DMS114 treated with DMSO at 0.1 percent for 48 hours (cell line): ENCODE measurements around the gene MET.
"Not testable (repeated sequence)": the region's sequence is repeated elsewhere in the genome, so short reads cannot be mapped to it uniquely, and the experiment has no call there.

Experiments used
- DNase-seq: peaks from one replicate; lab custom pipeline; 2025; ENCODE audit not compliant: unreplicated experiment; lab: John Stamatoyannopoulos, UW

MET gene

DNA sequence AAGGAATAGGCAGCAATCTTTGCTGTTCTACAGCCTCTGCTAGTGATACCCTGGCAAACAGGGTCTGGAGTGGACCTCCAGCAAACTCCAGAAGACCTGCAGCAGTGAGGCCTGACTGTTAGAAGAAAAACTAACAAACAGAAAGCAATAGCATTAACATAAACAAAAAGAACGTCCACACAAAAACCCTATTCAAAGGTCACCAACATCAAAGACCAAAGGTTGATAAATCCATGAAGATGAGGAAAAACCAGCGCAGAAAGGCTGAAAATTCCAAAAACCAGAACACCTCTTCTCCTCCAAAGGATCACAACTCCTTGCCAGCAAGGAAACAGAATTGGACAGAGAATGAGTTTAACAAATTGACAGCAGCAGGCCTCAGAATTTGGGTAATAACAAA, 71.8 kb downstream of the MET start:
- not testable (repeated sequence) for DNase-seq

DNA sequence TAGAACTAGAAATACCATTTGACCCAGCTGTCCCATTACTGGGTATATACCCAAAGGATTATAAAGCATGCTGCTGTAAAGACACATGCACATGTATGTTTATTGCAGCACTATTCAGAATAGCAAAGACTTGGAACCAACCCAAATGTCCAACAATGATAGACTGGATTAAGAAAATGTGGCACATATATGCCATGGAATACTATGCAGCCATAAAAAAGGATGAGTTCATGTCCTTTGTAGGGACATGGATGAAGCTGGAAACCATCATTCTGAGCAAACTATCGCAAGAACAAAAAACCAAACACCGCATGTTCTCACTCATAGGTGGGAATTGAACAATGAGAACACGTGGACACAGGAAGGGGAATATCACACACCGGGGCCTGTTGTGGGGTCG, 74.4 kb downstream of the MET start:
- not testable (repeated sequence) for DNase-seq

DNA sequence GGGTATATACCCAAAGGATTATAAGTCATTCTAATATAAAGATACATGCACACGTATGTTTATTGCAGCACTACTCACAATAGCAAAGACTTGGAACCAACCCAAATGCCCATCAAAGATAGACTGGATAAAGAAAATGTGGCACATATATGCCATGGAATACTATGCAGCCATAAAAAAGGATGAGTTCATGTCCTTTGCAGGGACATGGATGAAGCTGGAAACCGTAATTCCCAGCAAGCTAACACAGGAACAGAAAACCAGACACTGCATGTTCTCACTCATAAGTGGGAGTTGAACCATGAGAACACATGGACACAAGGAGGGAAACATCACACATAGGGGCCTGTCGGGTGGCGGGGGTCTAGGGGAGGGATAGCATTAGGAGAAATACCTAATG, 79.1 kb downstream of the MET start:
- DNase-seq: not testable (repeated sequence)

DNA sequence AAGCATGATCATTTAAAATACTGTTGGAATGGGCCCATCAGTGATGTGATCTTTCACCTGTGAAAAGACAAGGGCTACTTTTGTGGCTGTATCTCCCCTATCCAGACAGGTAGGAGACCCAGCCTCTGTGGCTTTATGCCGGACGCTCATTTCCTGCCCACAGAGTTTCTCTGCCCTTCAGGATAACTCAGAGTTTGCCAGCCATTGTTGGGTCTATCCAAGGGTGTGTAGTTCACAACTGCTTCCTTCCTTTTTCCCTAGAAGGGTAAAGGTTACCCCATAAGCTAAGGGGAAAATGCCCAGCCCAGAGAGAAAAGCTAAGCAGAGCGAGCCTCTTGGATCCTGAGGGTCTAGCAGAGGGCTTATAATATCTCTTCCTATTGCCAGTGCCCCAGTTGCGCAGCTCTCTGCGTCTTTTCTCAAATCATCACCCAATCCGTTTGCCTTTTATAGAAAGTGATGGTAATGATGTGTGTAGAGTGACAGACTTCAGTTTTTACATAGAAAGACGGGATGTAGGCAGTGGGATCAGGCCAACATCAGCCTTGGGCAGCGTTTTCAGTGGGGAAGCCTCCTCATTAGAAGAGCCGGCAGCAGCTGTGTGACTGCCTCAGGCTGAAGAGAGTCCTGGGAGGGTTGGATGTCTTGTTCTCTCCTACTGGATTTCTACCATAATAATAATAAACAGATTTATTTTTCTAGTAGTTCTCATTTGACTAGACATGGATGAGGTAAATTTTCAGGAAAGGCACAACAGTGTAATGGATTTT, 80.5 kb downstream of the MET start:
- no peak for DNase-seq

DNA sequence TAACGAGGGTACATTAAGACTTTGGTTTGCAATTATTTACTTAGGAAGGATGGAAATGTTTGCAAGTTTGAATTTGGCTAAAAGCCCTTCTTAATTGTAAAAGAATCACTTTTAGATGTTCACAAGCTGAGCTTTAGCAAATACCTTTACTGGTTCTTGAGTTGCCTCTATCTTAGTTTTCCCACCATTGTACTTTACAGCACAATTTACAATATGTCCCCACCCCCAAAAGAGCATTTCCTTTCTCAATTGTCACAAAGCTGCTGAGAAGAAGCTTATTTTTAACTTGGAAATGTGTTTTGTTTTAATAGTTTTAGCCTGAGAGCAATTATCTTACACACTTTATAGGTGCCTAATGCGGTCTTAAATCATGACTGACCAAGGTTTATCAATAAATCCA, 81.1 kb downstream of the MET start:
- no peak for DNase-seq

DNA sequence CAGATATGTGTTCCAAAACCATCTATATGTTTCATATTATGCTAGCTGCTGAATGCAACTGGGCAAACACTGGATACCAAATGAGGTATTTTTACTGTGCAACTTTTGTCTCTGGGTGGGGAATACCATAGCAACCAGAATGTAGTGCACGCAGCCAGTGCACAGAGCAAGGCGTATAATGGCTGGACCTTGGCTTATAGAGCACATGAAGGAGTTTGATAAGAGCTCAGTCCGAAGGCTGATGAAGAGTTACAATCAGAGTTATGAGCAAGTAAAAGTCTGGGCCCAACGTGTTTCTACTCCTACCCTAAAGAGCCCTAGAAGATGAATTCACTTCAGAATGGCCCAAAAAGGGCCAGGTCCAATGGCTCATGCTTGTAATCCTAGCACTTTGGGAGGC, 82.2 kb downstream of the MET start:
- no peak for DNase-seq

DNA sequence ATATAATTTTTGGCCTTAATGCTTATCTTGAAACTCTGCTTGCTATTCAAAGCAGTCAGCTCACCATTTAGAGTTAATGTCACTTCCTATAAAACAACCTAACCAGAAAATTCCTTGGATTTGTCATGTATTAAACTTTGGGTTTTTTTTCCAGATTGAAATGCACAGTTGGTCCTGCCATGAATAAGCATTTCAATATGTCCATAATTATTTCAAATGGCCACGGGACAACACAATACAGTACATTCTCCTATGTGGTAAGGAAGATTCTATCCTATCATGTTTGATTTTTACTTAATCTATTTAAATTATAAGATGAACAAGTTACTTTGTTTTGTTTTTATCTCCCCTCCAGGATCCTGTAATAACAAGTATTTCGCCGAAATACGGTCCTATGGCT, 85.3 kb downstream of the MET start:
- no peak for DNase-seq

DNA sequence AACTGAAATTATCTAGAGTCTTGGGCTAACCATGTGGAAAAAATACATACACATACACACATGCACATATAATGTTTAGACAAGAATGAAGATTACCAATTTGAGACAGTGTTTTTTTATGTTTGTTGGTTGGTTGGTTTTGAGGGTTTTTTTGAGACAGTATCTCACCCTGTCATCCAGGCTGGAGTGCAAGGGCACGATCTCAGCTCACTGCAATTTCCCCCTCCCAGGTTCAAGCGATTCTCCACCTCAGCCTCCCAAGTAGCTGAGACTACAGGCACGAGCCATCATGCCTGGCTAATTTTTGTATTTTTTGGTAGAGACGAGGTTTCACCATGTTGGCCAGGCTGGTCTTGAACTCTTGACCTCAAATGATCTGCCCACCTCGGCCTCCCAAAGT, 87.6 kb downstream of the MET start:
- not testable (repeated sequence) for DNase-seq

DNA sequence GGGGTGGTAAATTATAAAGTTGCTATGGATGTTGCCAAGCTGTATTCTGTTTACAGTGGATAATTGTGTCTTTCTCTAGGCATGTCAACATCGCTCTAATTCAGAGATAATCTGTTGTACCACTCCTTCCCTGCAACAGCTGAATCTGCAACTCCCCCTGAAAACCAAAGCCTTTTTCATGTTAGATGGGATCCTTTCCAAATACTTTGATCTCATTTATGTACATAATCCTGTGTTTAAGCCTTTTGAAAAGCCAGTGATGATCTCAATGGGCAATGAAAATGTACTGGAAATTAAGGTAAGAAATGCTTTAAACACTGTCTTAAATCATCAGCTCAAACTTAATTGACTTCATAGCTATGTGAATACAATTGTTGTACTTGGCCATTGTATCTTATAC, 91.0 kb downstream of the MET start:
- DNase-seq: no peak

DNA sequence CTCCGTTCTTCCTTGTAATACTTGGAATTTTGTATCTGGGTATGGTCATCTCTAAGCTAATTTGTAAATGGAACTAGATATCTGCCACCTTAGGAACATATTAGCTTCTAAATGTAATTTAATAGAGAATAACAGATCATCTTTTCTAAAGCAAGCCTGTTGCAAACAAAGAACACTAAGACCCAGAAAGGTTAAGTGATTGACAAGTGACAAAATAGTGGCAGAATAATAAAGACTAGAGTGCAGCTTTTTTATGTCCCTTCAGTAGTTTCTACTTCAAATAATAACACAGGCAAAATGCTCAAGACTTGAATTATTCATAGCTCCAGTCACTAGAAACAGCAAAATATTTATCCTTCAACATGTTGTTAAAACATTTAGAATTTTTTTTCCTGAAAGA, 91.7 kb downstream of the MET start:
- no peak for DNase-seq

DNA sequence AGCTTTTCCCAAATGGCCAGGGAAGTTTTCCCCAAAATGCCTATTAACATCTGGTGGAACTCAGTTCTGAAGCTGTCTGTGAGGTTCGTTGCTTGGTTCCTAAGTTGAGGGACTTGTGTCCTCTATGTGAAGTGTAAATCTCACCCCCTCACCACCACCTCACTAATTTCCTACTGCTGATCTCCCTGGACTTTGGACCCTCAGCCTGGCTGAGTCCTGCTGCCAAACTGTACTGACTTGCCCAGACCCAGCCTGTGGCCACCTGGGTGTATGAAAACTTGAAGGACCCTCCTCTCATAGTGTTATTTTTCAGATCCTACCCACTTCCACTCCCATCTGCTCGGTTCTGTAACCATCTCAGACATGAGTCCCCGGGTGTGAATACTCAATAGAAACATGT, 94.9 kb downstream of the MET start:
- no peak for DNase-seq

DNA sequence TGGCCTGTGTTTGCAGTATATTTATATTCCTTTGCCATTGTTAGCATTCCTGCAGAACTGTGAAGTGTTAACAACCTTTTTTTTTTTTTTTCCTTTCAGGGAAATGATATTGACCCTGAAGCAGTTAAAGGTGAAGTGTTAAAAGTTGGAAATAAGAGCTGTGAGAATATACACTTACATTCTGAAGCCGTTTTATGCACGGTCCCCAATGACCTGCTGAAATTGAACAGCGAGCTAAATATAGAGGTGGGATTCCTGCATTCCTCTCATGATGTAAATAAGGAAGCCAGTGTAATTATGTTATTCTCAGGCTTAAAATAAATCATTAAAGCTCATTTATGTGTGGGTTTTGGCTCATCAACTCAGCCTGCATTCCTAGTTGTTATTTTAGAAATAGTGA, 97.5 kb downstream of the MET start:
- DNase-seq: no peak

DNA sequence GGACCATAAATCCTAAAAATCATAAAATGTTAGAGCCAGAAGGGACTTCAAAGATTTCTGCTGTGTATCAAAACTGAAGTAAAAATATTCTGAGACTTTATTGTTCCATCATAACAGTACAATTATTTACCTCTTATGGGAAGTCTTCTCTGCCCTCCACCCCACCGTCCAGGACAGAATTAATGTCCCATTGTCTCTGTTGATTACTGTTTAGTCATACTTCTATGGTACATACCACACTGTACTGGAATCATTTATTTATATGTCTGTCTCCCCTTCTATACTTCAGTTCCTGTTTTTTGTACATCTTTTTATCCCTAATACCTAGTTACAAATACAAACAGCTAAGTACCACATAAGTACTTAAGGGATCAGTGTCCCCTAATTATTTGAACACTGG, 98.9 kb downstream of the MET start:
- DNase-seq: no peak

DNA sequence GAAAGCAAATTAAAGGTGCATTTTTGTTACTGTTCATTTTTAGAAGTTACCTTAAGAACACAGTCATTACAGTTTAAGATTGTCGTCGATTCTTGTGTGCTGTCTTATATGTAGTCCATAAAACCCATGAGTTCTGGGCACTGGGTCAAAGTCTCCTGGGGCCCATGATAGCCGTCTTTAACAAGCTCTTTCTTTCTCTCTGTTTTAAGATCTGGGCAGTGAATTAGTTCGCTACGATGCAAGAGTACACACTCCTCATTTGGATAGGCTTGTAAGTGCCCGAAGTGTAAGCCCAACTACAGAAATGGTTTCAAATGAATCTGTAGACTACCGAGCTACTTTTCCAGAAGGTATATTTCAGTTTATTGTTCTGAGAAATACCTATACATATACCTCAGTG, 99.6 kb downstream of the MET start:
- no peak for DNase-seq

DNA sequence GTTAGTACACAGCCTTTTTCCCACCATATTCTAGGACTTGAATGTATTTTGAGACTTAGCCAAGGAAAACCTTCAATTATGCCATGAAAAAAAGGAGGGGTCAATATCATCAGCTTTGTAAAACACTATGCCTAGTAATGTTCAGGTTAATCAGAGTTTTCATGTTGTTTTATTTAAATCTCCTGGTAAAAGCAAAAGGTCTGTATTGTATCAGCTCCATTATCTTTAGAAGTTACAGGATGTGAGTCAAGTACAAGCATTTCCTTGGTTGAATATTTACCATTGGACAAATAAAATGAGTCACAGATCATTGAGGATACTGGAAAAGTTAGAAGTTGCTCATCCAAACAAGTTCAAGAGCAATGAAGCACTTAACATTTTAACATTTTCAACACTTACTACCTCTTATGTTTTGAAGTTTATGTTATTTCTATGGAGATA, 100.4 kb downstream of the MET start:
- no peak for DNase-seq

DNA sequence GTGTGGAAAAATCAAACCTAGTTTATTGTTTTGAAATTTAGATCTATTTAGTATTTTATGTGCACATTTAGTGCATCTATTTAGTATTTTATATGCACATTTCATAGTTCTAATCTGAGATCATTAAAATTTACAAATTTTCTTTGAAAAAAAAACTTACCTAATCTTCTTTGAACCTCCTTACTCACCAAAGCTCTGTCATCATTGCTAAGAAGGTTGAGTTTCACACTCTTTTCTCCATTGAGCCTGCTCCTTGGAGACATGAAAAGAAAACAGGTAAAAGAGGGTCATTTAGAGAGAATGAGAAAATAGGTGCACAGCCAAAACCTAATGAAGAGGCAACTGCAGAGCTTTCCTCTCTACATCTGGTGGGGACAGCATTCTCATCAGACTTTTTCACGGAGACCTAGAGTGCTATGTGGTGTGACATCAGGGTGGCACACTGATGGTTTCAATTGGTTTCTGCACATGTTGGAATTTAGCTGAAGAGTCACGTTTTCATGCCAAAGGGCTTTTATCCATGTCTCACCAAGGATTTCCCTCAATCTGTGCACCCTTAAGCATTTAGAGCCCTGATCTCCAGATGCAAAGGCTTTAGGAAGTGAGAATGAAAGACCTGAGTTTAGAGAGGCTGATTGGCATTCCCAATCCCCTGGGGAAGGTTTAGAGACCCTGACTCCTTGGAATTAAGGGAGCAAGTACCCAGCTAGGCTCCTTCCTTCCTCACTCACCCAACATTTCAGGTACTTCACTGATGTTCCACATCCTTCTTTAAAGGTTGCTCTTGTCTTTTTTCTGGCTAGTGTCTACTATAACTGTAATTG, 101.1 kb downstream of the MET start:
- no peak for DNase-seq

DNA sequence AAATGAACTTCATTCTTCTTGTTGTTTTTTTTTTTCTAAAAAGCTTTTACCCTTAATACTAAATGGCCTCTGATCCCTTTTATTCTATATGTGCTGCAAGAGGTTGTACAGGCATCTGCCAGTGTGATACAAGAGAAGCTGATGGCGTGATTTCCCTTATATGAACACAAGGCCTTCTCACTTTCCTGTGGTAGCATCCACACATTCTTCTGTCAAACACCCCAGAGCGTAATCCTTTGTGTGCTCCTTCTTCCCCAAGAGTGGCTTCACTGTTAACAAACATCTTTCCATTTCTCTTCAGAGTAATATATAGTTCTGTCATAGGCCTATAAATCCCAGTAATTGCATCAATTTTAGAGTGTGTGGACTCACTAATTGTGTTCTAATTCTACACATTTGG, 104.0 kb downstream of the MET start:
- DNase-seq: no peak

DNA sequence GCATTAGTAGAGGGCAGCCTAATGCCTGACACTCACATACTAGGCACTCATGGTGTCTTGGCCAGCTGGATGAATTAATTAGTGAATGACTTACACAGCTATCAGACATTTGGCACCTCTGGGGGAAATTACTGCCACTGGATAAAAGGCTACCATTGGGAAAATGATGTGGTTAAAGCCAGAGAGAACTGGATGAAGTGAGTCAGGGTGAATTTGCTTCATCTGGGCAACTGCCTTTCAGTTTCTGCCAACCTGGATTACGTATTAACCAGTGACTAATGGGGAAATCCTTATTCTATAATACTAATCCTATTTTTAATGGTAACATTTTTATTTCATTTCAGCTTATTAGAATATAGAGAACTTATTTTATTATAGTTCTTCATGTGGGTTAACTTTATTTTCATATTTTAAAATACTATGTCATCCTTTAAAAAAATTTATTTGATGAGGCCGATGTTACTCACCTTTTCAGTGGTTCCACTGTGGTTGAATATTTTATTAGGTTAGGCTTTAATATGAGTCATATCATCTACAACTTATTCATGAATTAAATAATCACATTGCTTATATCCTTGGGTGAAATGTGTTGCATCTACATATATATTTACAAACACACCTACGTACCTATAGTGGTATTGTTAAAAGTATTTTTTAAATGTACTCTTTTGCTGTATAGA, 104.8 kb downstream of the MET start:
- DNase-seq: no peak

DNA sequence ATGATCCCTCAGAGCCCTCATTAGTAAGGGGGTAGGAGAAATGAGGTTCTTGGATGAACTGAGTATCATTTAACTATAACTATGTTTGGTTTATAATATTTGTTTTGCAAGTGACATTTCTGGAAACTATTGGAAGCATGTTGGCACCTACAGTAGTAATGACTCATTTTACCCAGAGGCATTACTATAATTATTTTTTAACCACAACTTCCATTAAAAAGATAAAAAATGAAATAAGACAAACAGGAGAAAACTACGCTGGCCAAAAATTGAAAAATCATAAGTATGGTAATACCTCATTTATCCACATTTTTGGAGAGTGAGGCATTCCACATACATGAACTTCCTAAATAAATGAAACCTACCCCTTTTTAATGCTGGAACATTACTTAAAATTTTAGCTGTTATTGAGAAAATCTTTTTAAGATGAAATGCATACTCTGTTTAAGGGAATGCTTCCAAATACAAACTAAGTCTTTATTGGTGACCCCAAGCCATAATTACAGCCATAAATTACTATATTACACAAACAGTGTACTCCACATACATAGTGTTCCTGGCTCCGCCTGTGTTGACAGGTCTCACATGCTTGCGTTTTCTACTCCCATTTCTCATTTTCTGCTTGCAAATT, 105.8 kb downstream of the MET start:
- no peak for DNase-seq

DNA sequence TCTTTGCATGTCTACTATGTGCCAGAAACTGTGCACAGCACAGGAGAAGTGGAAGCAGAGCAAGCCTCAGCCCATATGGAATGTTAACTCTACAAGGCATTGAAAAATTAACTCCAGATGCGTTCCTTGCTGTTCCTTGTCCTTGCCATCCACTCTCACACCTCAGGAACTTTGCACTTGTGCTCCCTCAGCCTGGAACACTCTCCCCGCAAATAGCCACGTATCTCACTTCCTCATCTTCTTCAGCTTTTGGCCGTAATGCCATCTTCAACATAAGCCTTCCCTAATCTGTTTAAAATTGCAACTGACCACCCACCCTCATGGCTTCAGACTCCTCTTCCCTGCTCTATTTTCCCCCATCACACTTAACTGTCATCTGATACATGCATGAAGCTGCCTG, 107.2 kb downstream of the MET start:
- DNase-seq: no peak

DNA sequence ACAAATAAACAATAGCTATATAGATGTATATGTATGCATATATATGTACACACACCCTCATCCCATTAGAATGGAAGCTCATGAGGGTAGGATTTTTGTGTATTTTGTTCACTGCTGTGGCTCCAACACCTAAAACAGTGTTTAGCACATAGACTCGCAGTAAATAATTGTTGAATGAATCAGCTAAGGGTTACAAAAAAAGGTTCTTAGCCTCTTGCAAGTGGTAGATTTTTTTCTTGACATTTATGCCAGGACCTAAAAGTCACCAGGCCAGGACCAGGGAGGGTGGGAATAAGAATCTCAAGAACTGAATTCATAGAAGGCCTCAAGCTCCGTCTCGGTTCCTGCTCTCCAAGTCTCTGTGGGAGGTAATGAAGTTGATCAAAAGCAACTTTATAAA, 107.9 kb downstream of the MET start:
- no peak for DNase-seq
